ENCODE data around the gene TSN. TPM values are rescaled to one million over a fixed set of nuclear protein-coding genes. Genes with fewer than 3 reads are reported as not detected.
A peak's percentile ranks its signal among the peaks of the same experiment; 100 is the strongest.

Gene TSN
- total RNA-seq, 1 donor from 2014 or later: 42.6 TPM

GRCh38 chr2:121735518-121736074, 19.9 kb upstream of the TSN start:
- TF ChIP-seq, protein P1, sequence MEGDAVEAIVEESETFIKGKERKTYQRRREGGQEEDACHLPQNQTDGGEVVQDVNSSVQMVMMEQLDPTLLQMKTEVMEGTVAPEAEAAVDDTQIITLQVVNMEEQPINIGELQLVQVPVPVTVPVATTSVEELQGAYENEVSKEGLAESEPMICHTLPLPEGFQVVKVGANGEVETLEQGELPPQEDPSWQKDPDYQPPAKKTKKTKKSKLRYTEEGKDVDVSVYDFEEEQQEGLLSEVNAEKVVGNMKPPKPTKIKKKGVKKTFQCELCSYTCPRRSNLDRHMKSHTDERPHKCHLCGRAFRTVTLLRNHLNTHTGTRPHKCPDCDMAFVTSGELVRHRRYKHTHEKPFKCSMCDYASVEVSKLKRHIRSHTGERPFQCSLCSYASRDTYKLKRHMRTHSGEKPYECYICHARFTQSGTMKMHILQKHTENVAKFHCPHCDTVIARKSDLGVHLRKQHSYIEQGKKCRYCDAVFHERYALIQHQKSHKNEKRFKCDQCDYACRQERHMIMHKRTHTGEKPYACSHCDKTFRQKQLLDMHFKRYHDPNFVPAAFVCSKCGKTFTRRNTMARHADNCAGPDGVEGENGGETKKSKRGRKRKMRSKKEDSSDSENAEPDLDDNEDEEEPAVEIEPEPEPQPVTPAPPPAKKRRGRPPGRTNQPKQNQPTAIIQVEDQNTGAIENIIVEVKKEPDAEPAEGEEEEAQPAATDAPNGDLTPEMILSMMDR (IDR thresholded peaks at IDR 0.05; ENCODE audit: borderline replicate concordance): no peak
- Histone ChIP-seq H3K27me3 (ENCODE audit: low read depth) (no peaks in the 10 kb centered on the region), H3K36me3 (peaks cover 45% of the 10 kb centered on the region), H3K4me1 (peaks cover 28% of the 10 kb centered on the region), H3K9me3 (replicated peaks) (no peaks in the 10 kb centered on the region), H3K27ac (replicated peaks) (peak overlapping the region; percentile 88), H3K4me3 (peak overlapping the region; percentile 93)
- intact Hi-C loops (cut with micrococcal nuclease): no loop called here
- DNase-seq: no peak

GRCh38 chr2:121736140-121736461, 19.4 kb upstream of the TSN start:
- Histone ChIP-seq H3K4me3 (peak overlapping the region; percentile 93), H3K36me3 (peaks cover 40% of the 10 kb centered on the region), H3K27ac (replicated peaks) (peak overlapping the region; percentile 88), H3K4me1 (peaks cover 28% of the 10 kb centered on the region), H3K27me3 (ENCODE audit: low read depth) (no peaks in the 10 kb centered on the region), H3K9me3 (replicated peaks) (no peaks in the 10 kb centered on the region)
- no peak for DNase-seq
- intact Hi-C loops (cut with micrococcal nuclease): no loop called here
- TF ChIP-seq, protein P1 (IDR thresholded peaks at IDR 0.05; ENCODE audit: borderline replicate concordance): no peak

- Histone ChIP-seq H3K27ac (replicated peaks) (peak within 1 kb of the TSS; percentile 88), H3K27me3 (ENCODE audit: low read depth) (no peaks in the 10 kb centered on the region), H3K4me1 (peaks cover 28% of the 10 kb centered on the region), H3K4me3 (peak within 1 kb of the TSS; percentile 93), H3K36me3 (peaks cover 34% of the 10 kb centered on the region), H3K9me3 (replicated peaks) (no peaks in the 10 kb centered on the region)
- DNase-seq: peak; percentile 100
- TF ChIP-seq, protein P1 (IDR thresholded peaks at IDR 0.05; ENCODE audit: borderline replicate concordance): no peak
- intact Hi-C loops (cut with micrococcal nuclease): no loop called here
These were observed 18.8 kb upstream of the TSN start, which contains the start of gene NIFK for GRCh38 chr2:121736462-121737336. TSS of gene NIFK (minus strand) at chr2:121736875. CDS start at chr2:121736850, 25 bp downstream.

DNA sequence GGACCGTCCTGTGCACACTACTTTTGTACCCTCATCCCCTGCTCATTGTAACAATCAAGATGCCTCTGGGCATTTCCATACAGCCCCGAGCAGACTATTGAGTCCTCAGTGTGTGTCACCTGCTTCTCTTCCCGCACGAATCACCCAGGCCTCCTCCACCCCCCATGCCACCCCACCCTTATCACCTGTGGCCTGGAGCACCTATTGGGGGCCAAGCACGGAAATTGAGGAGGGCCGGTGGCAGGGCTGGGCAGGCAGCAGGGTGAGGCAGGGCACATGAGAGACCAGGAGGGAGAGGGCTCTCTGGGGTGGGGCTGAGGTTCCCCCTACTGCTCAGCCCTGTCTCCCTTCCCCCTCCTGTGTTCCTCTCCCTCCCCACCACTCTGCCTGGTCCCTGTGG, 14.5 kb upstream of the TSN start:
- no peak for DNase-seq
- Histone ChIP-seq H3K4me1 (peaks cover 13% of the 10 kb centered on the region), H3K27ac (replicated peaks) (no peak overlapping the region), H3K36me3 (no peaks in the 10 kb centered on the region), H3K4me3 (no peak overlapping the region), H3K27me3 (ENCODE audit: low read depth) (no peaks in the 10 kb centered on the region), H3K9me3 (replicated peaks) (no peaks in the 10 kb centered on the region)
- intact Hi-C loops (cut with micrococcal nuclease): no loop called here
- TF ChIP-seq, protein P1 (IDR thresholded peaks at IDR 0.05; ENCODE audit: borderline replicate concordance): no peak

DNA sequence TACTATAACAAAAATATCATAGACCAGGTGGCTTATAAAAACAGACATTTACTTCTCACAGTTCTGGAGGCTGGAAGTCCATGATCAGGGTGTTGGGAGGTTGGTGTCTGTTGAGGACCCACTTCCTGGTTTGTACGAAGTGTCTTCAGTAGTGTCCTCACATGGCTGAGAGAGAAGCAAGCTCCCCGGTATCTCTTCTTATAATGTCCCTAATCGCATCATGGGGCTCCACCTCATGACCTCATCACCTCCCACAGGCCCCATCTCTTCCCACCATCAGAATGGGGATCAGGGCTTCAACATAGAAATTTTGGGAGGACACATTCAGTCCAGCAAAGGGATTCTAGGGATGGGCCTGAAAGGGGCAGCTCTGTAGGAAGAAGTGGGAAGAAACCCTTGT, 14.0 kb upstream of the TSN start:
- Histone ChIP-seq H3K27ac (replicated peaks) (no peak overlapping the region), H3K27me3 (ENCODE audit: low read depth) (no peaks in the 10 kb centered on the region), H3K4me1 (peaks cover 8% of the 10 kb centered on the region), H3K9me3 (replicated peaks) (no peaks in the 10 kb centered on the region), H3K36me3 (no peaks in the 10 kb centered on the region), H3K4me3 (no peak overlapping the region)
- TF ChIP-seq, protein P1 (IDR thresholded peaks at IDR 0.05; ENCODE audit: borderline replicate concordance): no peak
- no peak for DNase-seq
- intact Hi-C loops (cut with micrococcal nuclease): no loop called here

Measured in left ventricle myocardium inferior (tissue), 1 donor.